ENCODE results near the gene MLLT3.

MLLT3 gene

DNA sequence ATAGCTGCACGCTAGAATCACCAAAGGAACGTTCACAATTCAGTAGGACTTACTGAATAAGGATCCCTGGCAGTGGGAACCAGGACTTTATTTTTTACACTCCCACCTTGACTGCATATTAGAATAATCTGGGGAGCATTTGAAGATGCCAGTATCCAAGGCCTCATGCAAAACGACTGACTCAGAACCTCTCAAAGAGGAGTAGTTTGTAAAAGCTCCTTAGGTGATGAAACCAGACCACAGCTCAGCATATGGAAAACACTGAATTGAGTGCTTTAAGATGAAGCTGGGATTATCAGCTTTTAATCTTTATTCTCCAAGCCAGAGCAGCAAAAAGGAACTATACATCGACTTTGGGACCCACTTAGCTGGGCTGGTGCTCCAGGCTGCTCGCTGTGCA is 288.3 kb downstream of the MLLT3 start:
- no peak for DNase-seq (ENCODE audit: low read depth)

DNA sequence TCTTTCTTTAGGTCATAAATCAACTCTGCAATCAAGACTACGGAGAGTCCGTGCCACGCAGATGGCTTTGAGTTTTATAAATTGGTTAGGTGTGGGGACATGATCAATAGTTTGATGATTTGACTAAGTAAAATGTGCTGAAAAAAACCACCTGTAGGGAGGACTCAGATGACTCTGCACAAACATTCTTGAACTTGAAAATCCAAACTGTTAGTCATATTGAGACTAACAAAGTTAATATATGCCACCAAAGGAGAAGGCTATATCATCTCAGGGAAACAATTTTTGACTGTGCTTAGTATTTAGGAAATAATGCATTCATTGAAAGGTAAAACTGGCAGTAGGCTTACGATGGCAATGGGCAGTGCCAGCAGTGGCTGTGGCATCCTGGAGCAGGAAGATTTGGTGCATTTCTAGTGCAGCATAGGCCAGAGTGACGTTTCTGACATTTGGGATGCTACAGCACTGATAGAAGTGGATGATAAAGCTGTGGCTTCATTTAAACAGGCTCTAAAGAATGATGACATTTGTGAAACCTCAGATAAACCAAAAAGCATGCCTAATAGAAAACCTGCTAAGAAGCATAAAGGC is 291.1 kb downstream of the MLLT3 start:
- no peak for DNase-seq (ENCODE audit: low read depth)

DNA sequence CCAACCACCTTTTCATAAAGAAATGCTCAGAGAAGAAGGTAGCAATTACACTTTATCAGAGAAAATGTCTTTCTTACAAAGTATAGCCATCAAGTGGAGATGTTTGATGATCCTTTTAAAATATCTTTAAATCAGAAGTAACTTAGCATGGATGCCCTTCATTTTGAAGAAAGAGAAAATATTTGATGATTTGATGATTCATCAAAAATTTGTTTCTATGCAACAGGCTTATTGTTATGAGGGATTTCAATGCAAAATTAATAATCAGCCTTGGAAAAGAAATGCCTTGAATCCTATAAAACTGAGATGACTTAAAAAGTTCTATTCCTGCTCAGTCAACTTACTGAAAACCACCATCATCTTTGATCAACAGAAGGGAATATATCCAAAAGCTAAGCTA is 291.6 kb downstream of the MLLT3 start:
- no peak for DNase-seq (ENCODE audit: low read depth)

DNA sequence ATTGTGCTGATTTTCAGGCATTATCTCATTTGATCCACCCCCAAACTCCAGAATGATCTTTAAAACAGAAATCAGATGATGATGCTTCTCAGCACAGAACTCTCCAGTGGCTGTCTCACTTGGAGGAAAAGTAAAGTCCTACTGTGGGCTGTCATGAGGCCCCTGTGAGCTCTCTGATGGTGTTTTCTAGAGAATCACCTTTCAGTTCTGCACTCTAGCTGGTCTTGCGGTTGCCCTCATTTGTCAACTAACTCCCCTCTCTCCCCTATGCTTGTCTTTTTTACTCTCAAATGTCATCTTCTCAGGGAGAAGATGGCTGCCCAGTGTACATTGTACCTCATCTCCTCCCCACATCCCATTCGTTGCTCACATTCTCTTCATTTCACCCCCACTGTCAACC is 295.8 kb downstream of the MLLT3 start:
- DNase-seq (ENCODE audit: low read depth), result no peak

DNA sequence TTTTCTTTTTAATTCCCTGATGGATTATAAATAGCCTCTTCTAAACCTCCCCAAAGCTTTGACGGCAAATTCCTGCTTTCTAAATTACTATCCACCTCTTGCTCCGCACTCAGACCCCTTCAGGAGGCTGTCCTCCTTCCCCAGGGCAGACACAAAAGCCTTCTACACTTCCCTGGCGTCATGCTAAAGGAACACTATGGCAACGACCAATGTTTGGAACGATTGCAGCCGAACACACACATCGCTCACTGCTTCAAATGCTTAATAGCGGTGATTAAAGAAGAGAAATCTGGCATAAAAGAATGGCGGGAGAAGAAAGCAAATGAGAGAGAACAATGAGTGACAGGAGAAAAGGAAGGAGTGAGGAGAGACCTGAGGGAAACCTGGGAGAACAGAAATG is 297.3 kb downstream of the MLLT3 start:
- no peak for DNase-seq (ENCODE audit: low read depth)

DNA sequence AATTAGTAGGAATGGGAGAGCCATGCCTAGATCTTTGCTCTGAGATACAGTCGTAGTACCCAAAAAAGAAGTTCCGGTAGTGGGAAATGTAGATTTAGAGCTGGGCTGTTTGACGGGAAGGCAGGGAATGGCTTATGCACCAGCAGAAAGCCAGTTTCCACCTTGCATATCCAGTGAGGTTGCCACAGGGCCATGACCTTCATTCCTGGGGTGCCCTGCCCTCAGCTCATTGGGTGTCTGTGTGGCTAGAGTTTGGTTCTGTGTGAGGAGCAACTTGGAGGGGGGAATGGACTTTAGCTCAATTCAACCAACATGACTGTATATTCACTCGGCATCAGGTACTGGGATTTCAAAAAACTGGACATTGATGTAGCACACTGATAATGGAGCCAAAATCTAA is 300.1 kb downstream of the MLLT3 start:
- no peak for DNase-seq (ENCODE audit: low read depth)

DNA sequence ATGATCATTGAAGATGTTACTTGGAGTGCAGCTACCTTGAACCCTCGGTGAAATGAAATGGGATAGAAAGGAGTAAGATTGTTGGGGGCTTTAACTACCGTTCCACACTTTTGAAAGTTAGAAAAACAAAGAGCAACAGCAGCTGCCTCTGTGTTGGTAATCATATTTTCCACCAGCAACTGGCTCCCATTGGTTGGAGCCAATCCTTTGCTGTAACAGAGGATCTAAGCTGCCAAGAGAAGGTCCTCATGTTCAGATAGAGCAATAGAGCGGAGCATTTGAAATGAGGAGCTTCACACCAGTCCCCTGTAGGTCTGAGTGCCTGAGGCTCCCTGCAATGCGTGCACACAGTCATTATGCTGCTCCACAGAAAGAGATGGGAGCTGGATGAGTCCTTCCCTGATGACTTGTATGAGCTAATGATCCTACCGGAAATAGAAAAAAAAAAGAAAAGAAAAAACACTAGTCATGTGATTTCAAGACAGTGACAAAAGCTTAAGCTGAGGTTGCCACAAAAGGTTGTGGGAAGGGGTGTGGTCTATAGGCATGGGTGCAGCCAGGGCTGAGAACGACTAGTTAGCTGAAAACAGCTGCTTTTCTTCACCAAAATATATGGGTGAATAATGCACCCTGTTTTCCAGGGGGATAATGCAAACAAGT is 300.7 kb downstream of the MLLT3 start:
- no peak for DNase-seq (ENCODE audit: low read depth)

DNA sequence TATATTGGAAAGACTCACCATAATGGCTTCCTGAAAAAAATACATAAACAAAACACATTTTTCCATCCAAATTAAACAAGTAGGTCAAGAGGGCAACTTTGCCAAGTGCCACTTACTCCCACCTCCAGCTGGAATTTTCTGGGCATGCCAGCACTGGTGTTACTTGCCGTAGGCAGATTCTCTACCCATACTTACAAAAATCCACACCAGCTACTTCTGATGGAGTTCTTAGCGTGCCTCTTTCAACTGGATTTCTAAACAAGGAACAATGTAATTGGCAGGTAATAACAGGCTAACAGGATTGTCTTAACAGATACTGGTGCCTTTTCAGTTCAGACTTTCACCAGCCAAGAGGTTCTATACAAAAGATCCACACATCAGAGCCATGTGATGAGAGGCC is 301.4 kb downstream of the MLLT3 start:
- DNase-seq (ENCODE audit: low read depth), result no peak

DNA sequence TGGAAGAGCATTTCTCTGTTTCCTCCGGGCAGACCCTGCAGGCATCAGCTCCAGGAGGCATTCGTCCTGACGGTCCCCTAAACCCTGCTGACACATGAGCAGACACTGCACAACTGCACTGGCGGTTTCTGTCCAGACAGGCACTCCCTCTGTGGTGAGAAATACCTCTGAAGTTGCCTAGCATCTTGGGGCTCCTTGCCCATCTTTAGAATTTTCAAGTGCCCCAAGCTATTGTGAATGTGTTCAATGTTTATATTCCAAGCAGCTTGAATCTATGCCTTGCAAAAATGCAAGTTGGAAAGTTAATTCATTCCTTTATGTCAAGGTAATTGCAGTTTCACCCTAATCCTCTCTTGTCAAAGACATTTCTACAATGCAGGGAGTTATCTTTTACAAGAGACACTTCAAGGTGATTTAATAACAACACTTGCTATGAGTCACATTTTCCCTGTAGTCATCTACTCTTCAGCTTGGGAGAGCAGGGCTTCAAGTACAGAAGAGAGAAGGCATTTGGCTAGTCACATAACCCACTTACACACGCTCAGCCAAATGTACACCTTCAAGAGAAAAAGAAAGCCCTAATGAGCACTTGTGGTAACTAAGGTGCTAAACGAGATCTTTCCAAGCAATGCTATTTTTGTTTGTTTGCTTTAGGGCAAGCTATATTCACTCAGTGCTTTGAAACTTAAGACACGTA is 302.5 kb downstream of the MLLT3 start:
- DNase-seq (ENCODE audit: low read depth), result peak; percentile 18

DNA sequence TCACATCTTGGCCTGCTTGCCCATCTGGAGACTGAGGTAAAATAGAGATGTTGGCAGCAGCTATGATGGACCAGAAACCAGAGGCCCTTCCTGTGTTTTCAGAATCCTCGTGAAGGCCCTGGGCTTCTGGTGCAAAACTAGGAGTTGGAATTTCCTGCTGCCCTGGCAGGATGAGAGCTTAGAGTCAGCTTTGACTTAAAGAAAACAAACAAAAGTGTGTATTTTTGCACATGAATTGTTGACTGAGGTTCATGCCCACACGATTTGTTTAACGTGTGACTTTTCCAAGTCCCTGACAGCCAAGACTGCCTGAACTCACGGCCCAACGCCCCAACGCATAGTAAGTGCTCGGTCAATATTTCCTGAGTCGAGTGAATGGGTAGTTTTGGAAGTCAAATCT is 303.1 kb downstream of the MLLT3 start:
- no peak for DNase-seq (ENCODE audit: low read depth)

DNA sequence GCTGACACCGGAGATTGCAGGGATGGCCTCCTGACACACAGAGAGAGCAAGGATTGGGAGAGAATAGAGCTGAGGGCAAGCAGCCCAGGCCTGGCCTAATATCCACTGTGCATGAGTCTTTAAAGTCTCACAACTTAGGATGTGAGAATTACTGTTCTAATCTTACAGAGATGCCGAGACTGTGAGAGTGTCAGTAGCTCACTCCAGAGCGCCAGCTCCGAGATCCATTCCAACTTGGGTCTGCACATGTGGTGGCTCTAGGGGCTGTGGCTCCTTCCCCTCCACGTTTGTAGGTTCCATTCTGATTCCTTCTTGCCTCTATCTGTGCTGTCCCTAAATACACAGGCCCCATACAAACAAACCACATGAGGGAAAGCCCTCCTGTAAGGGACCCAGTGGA is 304.6 kb downstream of the MLLT3 start:
- DNase-seq (ENCODE audit: low read depth), result no peak

DNA sequence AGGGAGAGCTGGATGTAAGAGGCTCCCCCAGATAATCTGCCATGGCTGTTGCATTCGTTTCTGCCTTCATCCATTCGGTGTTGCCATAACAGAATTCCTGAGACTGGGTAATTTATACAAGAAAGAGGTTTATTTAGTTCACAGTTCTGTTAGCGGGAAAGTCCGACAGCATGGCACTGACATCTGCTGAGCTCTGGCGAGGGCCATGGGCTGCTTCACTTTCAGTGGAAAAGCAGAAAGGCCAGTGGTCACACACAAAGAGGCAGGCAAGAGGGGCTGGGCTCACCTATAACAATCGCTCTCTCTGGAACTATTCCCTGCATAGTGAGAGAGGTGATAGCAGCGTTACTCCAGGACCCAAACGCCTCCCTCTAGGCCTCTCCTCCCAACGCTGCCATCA is 305.9 kb downstream of the MLLT3 start:
- DNase-seq (ENCODE audit: low read depth), result no peak

DNA sequence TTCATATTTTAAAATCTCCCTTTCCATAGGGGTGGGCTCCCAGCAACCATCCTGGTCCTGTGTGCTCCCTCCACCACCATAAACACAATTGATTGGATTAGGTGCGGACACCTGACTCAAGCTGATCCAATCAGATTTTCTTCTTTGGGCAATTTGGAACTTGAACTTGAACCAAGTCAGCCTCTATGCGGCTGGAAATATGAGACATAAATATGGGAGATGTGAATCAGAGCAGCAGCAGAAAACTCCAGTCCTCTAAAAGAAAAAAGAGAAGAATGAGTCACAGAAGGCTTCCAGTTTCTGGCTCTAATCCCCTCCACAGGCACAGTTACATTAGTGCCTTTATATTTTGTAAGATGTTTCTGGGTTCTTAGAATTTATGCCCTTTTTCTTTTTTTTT is 306.6 kb downstream of the MLLT3 start:
- peak; percentile 42 for DNase-seq (ENCODE audit: low read depth)

DNA sequence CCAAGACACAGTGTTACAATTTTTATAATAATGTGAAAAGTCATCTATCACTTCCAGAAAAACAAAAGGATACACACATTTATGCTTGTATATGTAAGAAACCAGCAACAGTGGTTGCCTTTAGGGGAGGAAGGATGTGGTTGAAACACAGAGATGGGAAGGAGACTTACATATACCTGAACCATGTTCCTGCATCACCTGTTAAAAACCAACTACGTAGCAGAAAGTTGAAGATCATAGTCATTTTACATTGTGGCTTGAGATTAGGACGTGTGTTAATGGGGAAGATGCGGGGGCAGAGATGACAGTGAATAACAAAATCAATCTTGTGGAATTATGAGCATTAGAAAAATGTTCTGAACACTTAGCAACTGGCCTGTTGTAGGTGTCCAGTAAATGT is 307.3 kb downstream of the MLLT3 start:
- no peak for DNase-seq (ENCODE audit: low read depth)

DNA sequence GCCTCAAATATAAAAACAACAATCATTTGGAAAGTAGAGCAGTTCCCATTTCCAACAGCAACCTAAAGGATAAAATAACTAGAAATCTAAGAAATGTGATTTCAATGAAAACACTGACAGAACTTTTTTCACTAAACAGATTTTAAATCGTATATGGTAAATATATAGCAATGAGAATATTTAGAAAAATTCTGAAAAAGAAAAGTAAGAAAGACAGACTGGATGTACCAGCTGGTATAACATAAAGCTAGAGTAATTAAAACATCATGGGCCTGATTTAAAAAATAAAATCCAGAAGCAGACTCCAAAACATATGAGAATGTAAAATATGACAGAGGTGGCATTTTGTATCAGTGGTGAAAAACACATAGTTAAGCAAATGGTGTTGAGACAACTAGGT is 308.9 kb downstream of the MLLT3 start:
- DNase-seq (ENCODE audit: low read depth), result no peak

DNA sequence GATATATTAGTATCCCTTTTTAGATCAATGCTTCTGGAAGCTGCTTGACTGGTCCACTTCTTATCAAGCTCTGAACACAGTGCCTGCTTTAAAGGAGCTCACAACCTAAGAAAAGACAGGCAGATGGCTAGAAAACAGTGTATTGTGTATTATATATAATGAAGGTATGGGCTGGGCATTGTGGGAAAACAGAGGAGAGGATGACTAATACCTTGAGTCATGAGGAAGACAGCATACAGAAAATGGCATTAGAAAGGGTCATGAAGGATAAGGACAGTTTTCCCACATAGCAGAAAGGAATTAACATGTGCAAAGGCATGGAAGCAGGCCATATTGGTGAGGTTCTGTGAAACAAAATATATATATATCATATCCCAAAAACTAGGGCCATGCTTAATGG is 309.6 kb downstream of the MLLT3 start:
- DNase-seq (ENCODE audit: low read depth), result no peak

DNA sequence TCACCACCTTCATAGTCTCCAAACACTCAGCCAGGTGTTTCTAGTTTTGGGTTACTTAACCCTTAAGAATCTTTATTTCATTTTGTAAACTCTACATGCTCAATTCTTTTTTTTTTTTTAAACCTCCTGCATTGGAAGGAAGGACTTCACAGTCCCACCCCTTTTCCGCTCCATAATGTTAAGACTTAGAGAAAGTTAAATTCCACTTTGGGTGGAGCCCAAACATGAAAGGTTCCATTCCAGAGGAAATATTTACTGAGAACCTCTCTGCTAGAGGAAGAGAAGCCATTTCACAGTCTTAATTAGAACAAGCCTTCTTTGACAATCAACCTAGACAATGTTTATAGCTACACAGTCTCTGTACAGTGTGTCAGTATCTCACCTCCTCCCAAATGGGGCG is 312.3 kb downstream of the MLLT3 start:
- DNase-seq (ENCODE audit: low read depth), result no peak

DNA sequence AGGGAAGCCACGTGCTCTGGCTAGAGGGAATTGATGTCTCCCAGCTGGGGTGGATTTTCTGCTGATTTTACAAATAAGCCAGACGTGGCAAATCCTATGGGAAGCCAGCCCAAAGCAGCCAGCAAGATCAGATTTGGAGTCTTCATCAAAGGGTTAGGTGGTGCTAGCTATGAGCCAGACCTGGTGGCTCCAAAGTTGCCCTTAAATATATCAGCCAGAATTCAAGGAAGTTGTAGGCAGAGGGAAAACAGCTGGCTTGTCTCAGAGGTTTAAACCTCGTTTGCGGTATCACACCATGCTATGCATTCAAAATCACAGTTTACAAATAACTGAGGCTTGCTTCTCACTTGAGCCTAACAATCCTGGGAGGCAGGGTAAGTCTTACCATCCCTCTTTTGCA is 313.2 kb downstream of the MLLT3 start:
- DNase-seq (ENCODE audit: low read depth), result no peak

DNA sequence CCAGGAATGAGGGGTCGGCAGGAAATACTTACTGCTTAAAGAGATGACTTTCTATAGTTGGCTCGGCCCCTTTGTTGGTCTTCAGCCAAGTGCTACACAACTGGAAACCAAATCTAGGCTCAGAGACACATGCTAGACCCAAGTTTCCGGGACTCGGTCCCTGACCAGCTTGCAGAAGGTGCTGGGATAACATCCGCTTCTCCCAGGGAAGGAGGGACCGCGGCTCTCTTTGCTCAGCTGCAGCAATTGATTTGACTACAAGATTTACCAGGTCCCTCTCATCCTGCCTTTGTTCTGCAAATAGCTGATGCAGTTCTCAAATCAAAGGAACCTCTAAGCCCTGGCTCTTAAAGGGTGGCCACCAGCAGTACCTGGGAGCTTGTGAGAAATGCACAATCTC is 314.7 kb downstream of the MLLT3 start:
- no peak for DNase-seq (ENCODE audit: low read depth)

DNA sequence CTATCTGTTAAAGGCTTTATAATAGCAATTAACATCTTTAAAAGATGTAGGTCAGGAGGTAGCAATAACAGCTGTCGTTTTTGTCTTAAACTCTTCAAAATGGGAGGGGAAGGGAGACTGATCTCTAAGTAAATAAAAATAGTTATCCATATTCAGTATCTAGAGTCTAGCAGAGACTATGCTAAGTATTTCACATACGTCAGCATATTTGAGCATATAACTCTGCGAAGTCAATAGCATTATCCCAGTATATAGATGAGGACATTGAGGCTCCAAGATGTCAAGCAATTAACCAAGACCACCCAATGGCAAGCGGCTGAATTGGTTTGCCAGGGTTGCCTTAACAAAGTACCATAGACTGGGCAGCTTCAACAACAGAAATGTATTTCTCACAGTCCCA is 316.8 kb downstream of the MLLT3 start:
- DNase-seq (ENCODE audit: low read depth), result no peak

DNA sequence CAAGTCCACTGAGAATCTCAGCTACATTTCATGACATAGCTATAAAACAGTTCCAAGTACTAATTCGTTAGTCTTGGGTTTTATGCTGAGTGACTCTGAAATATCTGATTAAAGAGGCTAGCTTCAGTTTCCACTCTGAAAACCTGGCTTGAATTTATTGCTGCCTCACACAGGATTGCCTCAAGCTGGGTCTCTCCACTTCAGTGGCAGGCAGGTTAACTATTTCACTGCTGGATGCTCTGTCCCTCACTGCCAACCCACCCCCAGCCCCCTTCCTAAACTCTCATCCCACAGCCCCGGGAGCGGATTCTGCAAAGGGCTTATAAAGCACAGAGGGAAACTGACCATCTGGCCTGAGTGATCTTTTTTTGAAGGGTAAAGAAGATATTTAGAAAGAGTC is 318.3 kb downstream of the MLLT3 start:
- DNase-seq (ENCODE audit: low read depth), result no peak

DNA sequence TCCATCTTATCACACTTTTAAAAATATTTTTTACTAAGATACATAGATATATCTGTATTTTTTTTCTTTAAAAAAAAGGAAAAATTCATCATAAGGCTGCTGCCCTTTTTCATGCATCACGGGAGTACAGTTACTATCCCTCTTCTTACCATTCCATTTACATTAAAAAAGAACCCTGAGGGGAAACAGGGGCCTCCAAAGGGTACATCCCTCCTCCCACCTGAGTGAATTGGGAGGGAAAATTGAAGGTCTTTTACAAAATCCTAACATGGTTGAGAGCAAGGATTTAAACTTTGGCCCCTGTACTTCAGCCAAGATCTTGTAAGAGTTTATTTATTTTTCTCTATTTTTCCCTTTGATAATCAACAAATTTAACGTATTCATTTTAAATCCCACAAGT is 319.2 kb downstream of the MLLT3 start:
- DNase-seq (ENCODE audit: low read depth), result no peak

DNA sequence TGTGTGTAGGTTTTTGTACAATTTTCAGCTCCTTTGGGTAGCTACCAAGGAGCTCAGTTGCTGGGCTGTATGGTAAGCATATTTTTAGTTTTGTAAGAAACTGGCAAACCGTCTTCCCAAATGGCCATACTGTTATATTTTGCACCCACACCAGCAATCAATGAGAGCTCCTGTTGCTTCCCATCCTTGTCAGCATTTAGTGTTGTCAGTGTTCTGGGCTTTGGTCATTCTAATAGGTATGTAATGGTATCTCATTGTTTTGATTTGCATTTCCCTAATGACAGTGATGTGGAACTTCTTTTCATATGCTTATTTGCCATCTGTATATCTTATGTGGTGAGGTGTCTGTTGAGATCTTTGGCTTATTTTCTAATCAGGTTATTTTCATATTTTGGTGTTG is 320.1 kb downstream of the MLLT3 start:
- DNase-seq (ENCODE audit: low read depth), result no peak

Data from fibroblast of the conjunctiva (primary cell).